ENCODE results near the gene KCNJ9. TPM values are rescaled to one million over a fixed set of nuclear protein-coding genes. Genes with fewer than 3 reads are reported as not detected.
A peak's percentile ranks its signal among the peaks of the same experiment; 100 is the strongest.

The KCNJ9 gene
- total and polyA plus RNA-seq, 2 of the 13 experiments (the other 11 are each of a cell fraction or from before 2014, with no cell fraction given): not detected

DNA sequence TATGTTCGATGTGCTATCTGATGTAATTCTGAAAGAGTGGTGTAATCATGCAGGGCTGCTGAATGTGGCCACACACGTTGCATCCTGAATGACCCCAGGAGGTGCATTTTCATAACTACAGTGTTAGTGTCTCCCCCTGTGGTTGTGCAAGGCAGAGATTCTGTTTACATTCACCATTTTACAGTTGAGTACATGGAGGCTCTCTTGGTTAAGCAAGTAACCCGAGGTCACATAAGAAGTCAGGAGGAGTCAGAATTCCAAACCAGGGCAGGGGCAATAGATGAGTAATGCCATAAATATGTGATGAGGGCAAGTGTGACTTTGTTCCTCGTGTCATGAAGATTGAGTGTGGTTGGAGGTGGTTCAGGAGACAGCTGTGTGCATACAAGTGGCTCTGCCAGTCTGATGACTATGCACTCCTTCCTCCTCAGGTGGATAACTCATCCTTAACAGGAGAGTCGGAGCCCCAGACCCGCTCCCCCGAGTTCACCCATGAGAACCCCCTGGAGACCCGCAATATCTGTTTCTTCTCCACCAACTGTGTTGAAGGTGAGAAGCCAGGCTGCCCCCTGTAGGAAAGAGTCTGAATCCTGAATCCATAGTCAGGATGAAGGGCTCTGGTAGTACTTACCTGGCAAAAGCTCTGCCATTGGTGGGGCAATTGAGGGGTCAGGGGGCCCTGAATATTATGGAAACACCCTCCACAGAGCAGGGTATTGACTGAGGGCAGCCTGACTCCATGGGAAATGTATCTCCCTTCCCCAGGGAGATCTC lies 43.6 kb downstream of the KCNJ9 start (continued):
- TF ChIP-seq, protein P1, sequence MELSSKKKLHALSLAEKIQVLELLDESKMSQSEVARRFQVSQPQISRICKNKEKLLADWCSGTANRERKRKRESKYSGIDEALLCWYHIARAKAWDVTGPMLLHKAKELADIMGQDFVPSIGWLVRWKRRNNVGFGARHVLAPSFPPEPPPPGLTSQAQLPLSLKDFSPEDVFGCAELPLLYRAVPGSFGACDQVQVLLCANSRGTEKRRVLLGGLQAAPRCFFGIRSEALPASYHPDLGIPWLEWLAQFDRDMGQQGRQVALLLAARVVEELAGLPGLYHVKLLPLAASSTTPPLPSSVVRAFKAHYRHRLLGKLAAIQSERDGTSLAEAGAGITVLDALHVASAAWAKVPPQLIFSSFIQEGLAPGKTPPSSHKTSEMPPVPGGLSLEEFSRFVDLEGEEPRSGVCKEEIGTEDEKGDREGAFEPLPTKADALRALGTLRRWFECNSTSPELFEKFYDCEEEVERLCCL (CRISPR knock-in tag; IDR thresholded peaks at IDR 0.05; ENCODE audit: borderline replicate concordance): no peak
- TF ChIP-seq TEAD3 (CRISPR knock-in tag; optimal IDR thresholded peaks at IDR 0.05; ENCODE audit: borderline replicate concordance): peak; percentile 83
- peak; percentile 29; the same call in 1 of the 2 replicates for TF ChIP-seq HIC2 (CRISPR knock-in tag; IDR thresholded peaks at IDR 0.05; ENCODE audit: low read depth)
- no peak for TF ChIP-seq TARDBP (CRISPR knock-in tag; IDR thresholded peaks at IDR 0.05)
- TF ChIP-seq, protein P2, sequence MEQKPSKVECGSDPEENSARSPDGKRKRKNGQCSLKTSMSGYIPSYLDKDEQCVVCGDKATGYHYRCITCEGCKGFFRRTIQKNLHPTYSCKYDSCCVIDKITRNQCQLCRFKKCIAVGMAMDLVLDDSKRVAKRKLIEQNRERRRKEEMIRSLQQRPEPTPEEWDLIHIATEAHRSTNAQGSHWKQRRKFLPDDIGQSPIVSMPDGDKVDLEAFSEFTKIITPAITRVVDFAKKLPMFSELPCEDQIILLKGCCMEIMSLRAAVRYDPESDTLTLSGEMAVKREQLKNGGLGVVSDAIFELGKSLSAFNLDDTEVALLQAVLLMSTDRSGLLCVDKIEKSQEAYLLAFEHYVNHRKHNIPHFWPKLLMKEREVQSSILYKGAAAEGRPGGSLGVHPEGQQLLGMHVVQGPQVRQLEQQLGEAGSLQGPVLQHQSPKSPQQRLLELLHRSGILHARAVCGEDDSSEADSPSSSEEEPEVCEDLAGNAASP (CRISPR knock-in tag; IDR thresholded peaks at IDR 0.05; ENCODE audit: borderline replicate concordance): 0 out of 2 replicates have a peak, but pooled peaks have one; percentile 19
- TF ChIP-seq ZNF652 (CRISPR knock-in tag; IDR thresholded peaks at IDR 0.05; ENCODE audit: borderline replicate concordance, low read depth): no peak
- no peak for TF ChIP-seq RFX5 (IDR thresholded peaks at IDR 0.05; ENCODE audit: low read depth, low read length)
- TF ChIP-seq NFE2L2 (IDR thresholded peaks at IDR 0.05; ENCODE audit: low read length): no peak
- no peak for TF ChIP-seq ZFP1 (CRISPR knock-in tag; IDR thresholded peaks at IDR 0.05)
- no peak for TF ChIP-seq FLYWCH1 (CRISPR knock-in tag; IDR thresholded peaks at IDR 0.05)
- TF ChIP-seq SNRNP70 (IDR thresholded peaks at IDR 0.05; ENCODE audit: low read depth, low read length): no peak
- TF ChIP-seq ETS1 (CRISPR knock-in tag; IDR thresholded peaks at IDR 0.05): no peak
- TF ChIP-seq ATF2 (CRISPR knock-in tag; IDR thresholded peaks at IDR 0.05): 0 out of 2 replicates have a peak, but pooled peaks have one; percentile 29
- TF ChIP-seq MAZ (IDR thresholded peaks at IDR 0.05; ENCODE audit: borderline replicate concordance, low read depth, low read length): no peak
- TF ChIP-seq MAZ (CRISPR knock-in tag; IDR thresholded peaks at IDR 0.05; ENCODE audit: low read depth): no peak
- peak; percentile 90 for TF ChIP-seq ZBTB43 (CRISPR knock-in tag; conservative IDR thresholded peaks at IDR 0.05)
- no peak for TF ChIP-seq ZNF451 (CRISPR knock-in tag; IDR thresholded peaks at IDR 0.05)
- TF ChIP-seq MZF1 (CRISPR knock-in tag; IDR thresholded peaks at IDR 0.05; ENCODE audit: borderline replicate concordance): no peak
